GM21360 (cell line): ENCODE measurements around the gene CARMIL3.

Experiments used
- ATAC-seq: cut with Tn5 transposase; IDR thresholded peaks from one replicate; pipeline ENCODE4 v1.9.1; 2021; ENCODE audit warnings: mild to moderate bottlenecking, moderate library complexity; ENCODE audit not compliant: unreplicated experiment

The CARMIL3 gene

DNA sequence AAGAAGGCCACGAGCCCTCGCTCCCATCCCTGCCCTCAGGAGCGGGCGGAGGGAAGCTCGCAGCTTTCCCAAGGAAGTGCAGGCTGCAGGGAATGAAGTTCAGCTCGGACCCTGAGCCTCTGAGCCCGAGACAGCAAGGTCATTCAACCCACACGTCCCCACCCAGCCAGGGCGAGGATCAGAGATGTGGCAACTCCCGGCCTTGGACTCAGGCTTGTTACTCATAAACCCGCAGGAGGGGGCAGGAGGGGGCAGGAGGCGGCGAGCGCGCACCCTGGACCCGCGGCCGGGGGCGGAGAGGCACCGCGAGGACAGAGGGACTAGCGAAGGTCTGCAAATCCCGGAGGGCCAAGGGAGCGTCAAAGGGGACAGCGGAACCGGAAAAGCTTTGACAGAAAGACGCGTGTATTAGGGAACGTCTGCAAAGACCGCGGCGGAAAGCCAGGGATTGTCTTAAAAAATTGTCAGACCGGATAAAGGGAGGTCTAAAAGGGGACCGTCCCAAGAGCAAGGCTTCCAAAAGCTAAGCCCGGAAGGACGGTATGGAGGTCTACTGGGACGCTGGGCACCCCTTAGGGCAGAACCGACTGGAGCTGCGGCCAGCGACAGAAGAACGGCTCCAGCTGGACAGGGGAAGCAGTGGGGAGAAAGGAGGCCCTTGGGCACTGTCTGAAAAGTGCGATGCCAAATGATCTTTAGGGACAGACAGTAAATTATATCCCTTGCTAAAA, 62.2 kb downstream of the CARMIL3 start:
- peak; percentile 26 for ATAC-seq

DNA sequence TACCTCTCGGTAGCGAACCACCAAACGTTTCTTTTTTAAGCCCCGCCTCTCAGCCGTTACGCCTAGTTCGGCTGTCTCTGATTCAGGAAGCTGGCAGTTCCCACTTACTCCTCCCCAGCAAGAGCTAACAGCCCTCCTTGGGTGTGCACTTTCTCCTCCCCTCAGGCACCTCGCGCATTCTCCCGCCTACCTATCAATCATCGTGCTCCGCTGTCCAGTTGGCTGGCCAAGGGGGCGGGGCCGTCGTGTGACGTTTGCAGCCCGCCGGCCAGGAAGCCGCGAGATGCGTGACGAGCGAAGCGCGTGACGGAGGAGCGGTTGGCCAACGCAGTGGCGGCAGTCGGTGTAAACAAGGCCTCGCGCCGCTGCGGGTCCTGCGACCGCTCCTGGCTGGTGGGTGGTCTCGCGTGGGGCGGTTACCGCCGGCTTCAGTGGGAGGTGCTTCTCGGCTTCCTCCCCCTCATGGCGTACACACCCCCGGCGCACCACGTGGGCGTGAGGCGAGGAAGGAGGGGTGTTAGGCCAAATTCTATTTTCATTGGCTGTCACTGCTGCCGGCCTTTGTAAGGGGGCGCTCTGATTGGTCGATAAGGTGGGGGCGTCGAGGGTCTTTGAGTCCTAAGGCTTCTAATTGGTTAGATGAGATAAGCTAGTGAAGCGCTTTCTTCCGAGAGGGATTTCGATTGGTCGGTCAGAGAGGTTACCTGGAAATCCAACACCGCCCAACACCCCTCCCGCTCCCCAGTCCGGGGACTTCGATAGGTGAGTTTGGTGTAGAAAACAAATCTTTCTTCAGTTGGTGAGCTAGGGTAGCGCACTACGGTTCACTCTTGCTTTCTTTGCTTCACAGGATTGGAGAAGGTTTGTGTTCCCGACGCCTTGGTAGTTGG, 63.0 kb downstream of the CARMIL3 start, which contains the start of the genes DCAF11 and NRL:
DCAF11 (plus strand) TSS at position 246 of the 890 bp plus-strand sequence. CDS start 818 bp downstream, outside the sequence.
NRL (minus strand) TSS at position 418 of the 890 bp plus-strand sequence. CDS start 32,101 bp downstream, outside the sequence.
- peak; percentile 85 for ATAC-seq

DNA sequence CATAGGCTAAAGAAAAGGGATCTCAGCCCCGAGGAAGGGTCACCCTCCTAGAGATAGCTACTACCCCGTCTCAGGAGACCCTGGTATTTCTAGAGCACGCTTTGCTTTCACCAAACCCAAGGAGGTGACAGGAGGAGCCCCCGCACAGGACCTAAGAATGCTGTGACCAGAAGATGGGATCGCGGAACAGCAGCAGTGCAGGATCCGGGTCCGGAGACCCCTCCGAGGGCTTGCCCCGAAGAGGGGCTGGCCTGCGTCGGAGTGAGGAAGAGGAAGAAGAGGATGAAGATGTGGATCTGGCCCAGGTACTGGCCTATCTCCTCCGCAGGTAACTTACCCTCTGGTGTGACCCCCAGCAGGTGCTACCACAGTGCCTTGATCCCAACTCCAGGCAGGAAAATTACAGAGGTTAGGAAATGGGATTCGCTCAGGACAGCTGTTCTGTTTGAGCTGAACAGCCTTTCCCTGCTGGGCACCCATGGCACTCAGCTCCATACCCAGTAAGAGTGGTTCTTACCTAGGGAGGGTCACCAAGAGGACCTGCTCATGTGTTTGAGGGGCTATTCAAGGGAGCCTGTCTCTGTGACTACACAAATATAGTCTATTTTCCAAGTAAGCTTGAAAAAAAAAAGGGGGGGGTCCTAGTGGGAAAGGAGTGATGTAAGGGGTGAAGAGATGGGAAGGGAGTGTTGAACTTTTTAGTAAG, 63.8 kb downstream of the CARMIL3 start:
- ATAC-seq = no peak

DNA sequence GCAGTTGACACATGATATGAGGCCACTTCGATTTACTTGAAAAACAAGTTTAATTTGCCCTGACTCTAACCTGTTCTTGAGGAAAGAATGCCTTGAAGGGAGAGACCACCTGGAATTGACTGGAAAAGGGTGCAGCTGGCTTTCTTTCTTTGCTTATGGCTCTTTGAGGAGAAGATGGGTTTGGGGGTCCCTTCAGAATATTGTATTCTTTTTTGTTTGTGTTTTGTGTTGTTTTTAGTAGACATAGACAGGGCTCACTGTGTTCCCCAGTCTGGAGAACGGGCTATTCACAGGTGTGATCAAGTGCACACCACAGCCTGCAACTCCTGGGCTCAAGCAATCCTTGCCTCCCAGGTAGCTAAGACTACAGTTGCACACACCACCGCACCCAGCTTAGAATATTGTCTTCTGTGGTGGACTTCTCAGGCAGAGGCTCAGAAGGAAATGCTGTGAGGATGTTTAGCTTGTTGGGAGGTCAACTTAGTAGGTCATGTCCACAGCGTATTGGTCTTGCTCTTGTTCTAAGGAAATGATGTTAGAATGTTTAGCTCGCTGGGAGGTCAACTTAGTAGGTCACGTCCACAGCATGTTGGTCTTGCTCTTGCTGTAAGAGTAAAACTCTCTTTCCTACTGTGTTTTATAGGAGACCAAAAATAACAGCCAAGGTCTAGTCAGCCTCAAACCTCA, 64.5 kb downstream of the CARMIL3 start:
- ATAC-seq = no peak

DNA sequence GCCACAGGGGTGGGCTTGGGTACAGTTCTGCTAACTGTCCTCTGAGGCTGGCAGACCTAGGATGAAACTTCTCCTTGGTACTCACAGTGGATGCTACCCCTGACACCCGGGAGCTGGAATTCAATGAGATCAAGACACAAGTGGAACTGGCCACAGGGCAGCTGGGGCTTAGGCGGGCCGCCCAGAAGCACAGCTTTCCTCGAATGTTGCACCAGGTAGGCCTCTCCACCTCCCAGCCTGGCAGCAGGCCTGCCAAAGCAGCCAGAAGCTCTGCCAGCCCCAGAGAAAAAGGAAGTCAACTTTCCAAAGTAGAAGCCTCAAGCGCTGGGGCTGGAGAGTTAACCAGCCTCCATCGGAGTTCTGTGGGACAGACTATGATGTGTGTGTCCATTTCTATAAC, 65.4 kb downstream of the CARMIL3 start:
- ATAC-seq = no peak
